ENCODE results near the gene IGSF23.

DNA sequence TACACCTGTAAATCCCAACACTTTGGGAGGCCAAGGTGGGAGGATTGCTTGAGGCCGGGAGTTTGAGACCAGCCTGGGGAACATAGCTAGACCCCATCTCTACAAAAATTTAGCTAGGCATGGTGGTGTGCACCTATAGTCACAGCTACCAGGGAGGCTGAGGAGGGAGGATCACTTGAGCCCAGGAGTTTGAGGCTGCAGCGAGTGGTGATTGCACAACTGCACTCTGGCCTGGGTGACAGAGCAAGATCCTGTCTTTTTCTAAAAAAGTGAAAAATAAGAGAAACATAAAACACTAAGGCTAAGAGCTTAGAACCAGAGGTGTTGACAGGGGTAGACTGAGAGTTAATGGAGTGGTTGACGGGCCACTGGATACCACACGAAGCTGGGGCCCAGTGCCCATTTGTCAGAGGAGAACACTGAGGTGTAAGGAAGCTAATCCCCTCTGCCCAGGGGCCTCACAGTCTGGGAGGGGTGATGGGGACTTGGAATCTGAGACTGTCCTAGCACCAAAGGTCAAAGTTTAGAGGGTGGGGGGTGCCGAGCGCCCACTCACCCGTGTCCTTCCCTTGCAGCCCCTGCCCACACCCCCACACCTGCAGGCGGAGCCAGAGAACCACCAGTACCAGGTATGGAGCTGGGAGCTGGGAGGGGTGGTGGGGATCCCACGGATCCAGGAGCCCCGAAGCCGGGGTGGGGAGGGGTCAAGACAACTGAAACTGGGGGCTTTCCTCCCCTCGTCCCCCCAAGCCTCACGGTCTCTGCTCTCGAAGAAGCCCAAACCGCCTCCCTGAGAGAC is 68.8 kb downstream of the IGSF23 start:
- TF ChIP-seq PREB (CRISPR knock-in tag; IDR thresholded peaks at IDR 0.05) (no peak), USF2 (IDR thresholded peaks at IDR 0.05; ENCODE audit: low read depth, low read length) (no peak), USF2 (CRISPR knock-in tag; IDR thresholded peaks at IDR 0.05; ENCODE audit: borderline replicate concordance) (no peak), MTA1 (CRISPR knock-in tag; IDR thresholded peaks at IDR 0.05; ENCODE audit: borderline replicate concordance) (no peak)
- TF ChIP-seq, protein P1, sequence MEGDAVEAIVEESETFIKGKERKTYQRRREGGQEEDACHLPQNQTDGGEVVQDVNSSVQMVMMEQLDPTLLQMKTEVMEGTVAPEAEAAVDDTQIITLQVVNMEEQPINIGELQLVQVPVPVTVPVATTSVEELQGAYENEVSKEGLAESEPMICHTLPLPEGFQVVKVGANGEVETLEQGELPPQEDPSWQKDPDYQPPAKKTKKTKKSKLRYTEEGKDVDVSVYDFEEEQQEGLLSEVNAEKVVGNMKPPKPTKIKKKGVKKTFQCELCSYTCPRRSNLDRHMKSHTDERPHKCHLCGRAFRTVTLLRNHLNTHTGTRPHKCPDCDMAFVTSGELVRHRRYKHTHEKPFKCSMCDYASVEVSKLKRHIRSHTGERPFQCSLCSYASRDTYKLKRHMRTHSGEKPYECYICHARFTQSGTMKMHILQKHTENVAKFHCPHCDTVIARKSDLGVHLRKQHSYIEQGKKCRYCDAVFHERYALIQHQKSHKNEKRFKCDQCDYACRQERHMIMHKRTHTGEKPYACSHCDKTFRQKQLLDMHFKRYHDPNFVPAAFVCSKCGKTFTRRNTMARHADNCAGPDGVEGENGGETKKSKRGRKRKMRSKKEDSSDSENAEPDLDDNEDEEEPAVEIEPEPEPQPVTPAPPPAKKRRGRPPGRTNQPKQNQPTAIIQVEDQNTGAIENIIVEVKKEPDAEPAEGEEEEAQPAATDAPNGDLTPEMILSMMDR (CRISPR knock-in tag; IDR thresholded peaks at IDR 0.05): no peak
